Endothelial cell of umbilical vein (primary cell): ENCODE measurements around the gene TRABD.

Experiments
- CTCF ChIP-seq, 2 donors: IDR thresholded peaks; 1 replicate in 1 of 2; 2 replicates in 1 of 2; pipeline ENCODE4 v1.5.1; 2011; ENCODE audit warnings: low read length in 2 of 2, mild to moderate bottlenecking in 2 of 2, moderate library complexity in 2 of 2, control low read depth in 1 of 2, inconsistent platforms in 1 of 2, low read depth in 1 of 2; ENCODE audit not compliant: insufficient read depth in 1 of 2; ENCODE audit errors: extremely low read depth in 1 of 2
- EZH2 ChIP-seq: IDR thresholded peaks from 2 replicates; pipeline ENCODE4 v1.6.1; 2012; ENCODE audit warnings: borderline replicate concordance, low read depth, mild to moderate bottlenecking, moderate library complexity, low read length, inconsistent platforms; ENCODE audit not compliant: severe bottlenecking
- GATA2 ChIP-seq: IDR thresholded peaks from 2 replicates; pipeline ENCODE4 v1.7.0; 2011; ENCODE audit warnings: low read depth, mild to moderate bottlenecking, moderate library complexity, mixed read lengths, low read length; ENCODE audit not compliant: insufficient read length, insufficient read depth
- JUN ChIP-seq: IDR thresholded peaks from 2 replicates; pipeline ENCODE4 v1.6.1; 2011; ENCODE audit warnings: borderline replicate concordance, low read depth; ENCODE audit not compliant: insufficient read length, insufficient read depth
- MAX ChIP-seq: IDR thresholded peaks from 2 replicates; pipeline ENCODE4 v1.6.1; 2011; ENCODE audit not compliant: insufficient read depth, insufficient read length
- MYC ChIP-seq: IDR thresholded peaks from one replicate; pipeline ENCODE4 v1.6.1; 2011; ENCODE audit warnings: mild to moderate bottlenecking, low read depth, low read length
- POLR2A ChIP-seq: IDR thresholded peaks from 2 replicates; pipeline ENCODE4 v1.6.1; 2012; ENCODE audit warnings: low read depth, mild to moderate bottlenecking, control low read depth, low read length
- POLR2AphosphoS5 ChIP-seq: IDR thresholded peaks from 2 replicates; pipeline ENCODE4 v1.6.1; 2012; ENCODE audit warnings: low read depth, mild to moderate bottlenecking, control low read depth, low read length, moderate library complexity; ENCODE audit not compliant: insufficient read depth

- TF ChIP-seq EZH2 (no peak), POLR2A (no peak), CTCF (IDR thresholded peaks at IDR 0.05; ENCODE audit: extremely low read depth in 1 of 2, insufficient read depth in 1 of 2, low read depth in 1 of 2, low read length in 2 of 2) (no peak), JUN (no peak), MYC (no peak), POLR2AphosphoS5 (no peak), MAX (no peak), GATA2 (no peak)
Measured at GRCh38 chr22:50225200-50225969, 39.7 kb downstream of the TRABD start.
